Esophagus (tissue), 2 donors: ENCODE data around the gene DCXR. TPM values are rescaled to one million over a fixed set of nuclear protein-coding genes. Genes with fewer than 3 reads are reported as not detected.

Source experiments
- H3K27ac ChIP-seq, 2 donors: one replicate each; pipeline ENCODE4 v1.5.1; 2013; ENCODE audit warnings: low read depth in 2 of 2, mild to moderate bottlenecking in 2 of 2, inconsistent platforms in 1 of 2, low read length in 1 of 2, moderate library complexity in 1 of 2
- H3K27me3 ChIP-seq, 2 donors: one replicate each; pipeline ENCODE4 v1.6.1; 2013; ENCODE audit warnings: low read length in 2 of 2, control low read depth in 1 of 2, mild to moderate bottlenecking in 1 of 2; ENCODE audit not compliant: insufficient read depth in 2 of 2, control insufficient read depth in 1 of 2
- H3K36me3 ChIP-seq, 2 donors: one replicate each; pipeline ENCODE4 v1.6.1; 2013; ENCODE audit warnings: low read length in 1 of 2; ENCODE audit not compliant: control insufficient read depth in 2 of 2, insufficient read depth in 2 of 2
- H3K4me1 ChIP-seq, 2 donors: one replicate each; pipeline ENCODE4 v1.6.1; 2013; ENCODE audit warnings: low read length in 1 of 2; ENCODE audit not compliant: control insufficient read depth in 2 of 2, insufficient read depth in 2 of 2
- H3K4me3 ChIP-seq, 2 donors: one replicate each; pipeline ENCODE4 v1.5.1; 2013; ENCODE audit warnings: low read length in 2 of 2, mild to moderate bottlenecking in 2 of 2, low read depth in 1 of 2, moderate library complexity in 1 of 2
- H3K9me3 ChIP-seq, 2 donors: one replicate each; pipeline ENCODE4 v1.6.1; 2013; ENCODE audit warnings: mild to moderate bottlenecking in 2 of 2, low read depth in 1 of 2, low read length in 1 of 2, moderate library complexity in 1 of 2; ENCODE audit not compliant: control insufficient read depth in 2 of 2, insufficient read depth in 1 of 2
- WGBS, 2 donors: extraction: QIAGEN DNeasy Blood & Tissue Kit; methylation state at CpG; one replicate each; pipeline ENCODE4 v1.1.7; 2013; 5-methylcytosine and 5-hydroxymethylcytosine counted together
- polyA plus RNA-seq, 2 donors: library from polyadenylated mRNA; stranded (reverse); fragments of 200-250 nt; gene quantifications; one replicate each; pipeline ENCODE4 v1.2.3, GENCODE V29; 2013
- donor health status: healthy with polysubstance abuse.
- donor health status: Bipolar disorder and iron deficiency.

The DCXR gene
- 100 to 1,000 TPM; 136 to 145 TPM for polyA plus RNA-seq

- Histone ChIP-seq H3K27ac (peak within 1 kb of the TSS; percentile 91 to 93), H3K4me1 (peaks cover 10 to 13% of the 10 kb centered on the region in 2 donors), H3K36me3 (peaks cover 3% of the 10 kb centered on the region in 2 donors), H3K4me3 (peak within 1 kb of the TSS; percentile 48 to 61), H3K9me3 (no peaks in the 10 kb centered on the region), H3K27me3 (no peaks in the 10 kb centered on the region)
- WGBS, 2 donors: 0 to 1% methylated on average over 71 to 92 of the region's 92 CpGs
These were observed at the start of gene DCXR for GRCh38 chr17:82037092-82037888. TSS of gene DCXR (minus strand) at chr17:82037697. CDS start at chr17:82037682, 15 bp downstream.

- H3K4me3 ChIP-seq: no peak overlapping the region
- no peaks in the 10 kb centered on the region for H3K27me3 ChIP-seq
- 90 to 92% methylated on average over 25 of the region's 25 CpGs for WGBS, 2 donors
- H3K4me1 ChIP-seq: no peaks in the 10 kb centered on the region
- peaks cover 40 to 98% of the 10 kb centered on the region in 2 donors for H3K36me3 ChIP-seq
- H3K9me3 ChIP-seq: peaks cover 0 to 2% of the 10 kb centered on the region in 2 donors
- H3K27ac ChIP-seq: no peak overlapping the region
These were observed 48.7 kb upstream of the DCXR start for GRCh38 chr17:82085931-82086764.

- WGBS, 2 donors: 83 to 90% methylated on average over 39 to 49 of the region's 49 CpGs
- no peaks in the 10 kb centered on the region for H3K27me3 ChIP-seq
- peaks cover 45 to 99% of the 10 kb centered on the region in 2 donors for H3K36me3 ChIP-seq
- no peak overlapping the region for H3K27ac ChIP-seq
- H3K4me3 ChIP-seq: no peak overlapping the region
- H3K9me3 ChIP-seq: no peaks in the 10 kb centered on the region
- no peaks in the 10 kb centered on the region for H3K4me1 ChIP-seq
These were observed 47.7 kb upstream of the DCXR start for GRCh38 chr17:82085031-82085861.

GRCh38 chr17:82084373-82085030, 47.0 kb upstream of the DCXR start:
- WGBS, 2 donors: 91 to 93% methylated on average over 31 of the region's 31 CpGs
- Histone ChIP-seq H3K4me1 (no peaks in the 10 kb centered on the region), H3K27me3 (no peaks in the 10 kb centered on the region), H3K9me3 (no peaks in the 10 kb centered on the region), H3K36me3 (peaks cover 45 to 97% of the 10 kb centered on the region in 2 donors), H3K27ac (no peak overlapping the region), H3K4me3 (no peak overlapping the region)

GRCh38 chr17:82083533-82084359, 46.2 kb upstream of the DCXR start:
- Histone ChIP-seq H3K27ac (no peak overlapping the region), H3K4me1 (no peaks in the 10 kb centered on the region), H3K27me3 (no peaks in the 10 kb centered on the region), H3K9me3 (no peaks in the 10 kb centered on the region), H3K4me3 (no peak overlapping the region), H3K36me3 (peaks cover 42 to 96% of the 10 kb centered on the region in 2 donors)
- 90 to 91% methylated on average over 51 to 55 of the region's 55 CpGs for whole genome bisulfite sequencing, 2 donors

GRCh38 chr17:82083009-82083408, 45.5 kb upstream of the DCXR start:
- no peak overlapping the region for H3K27ac ChIP-seq
- H3K27me3 ChIP-seq: no peaks in the 10 kb centered on the region
- H3K4me1 ChIP-seq: no peaks in the 10 kb centered on the region
- no peaks in the 10 kb centered on the region for H3K9me3 ChIP-seq
- 91 to 96% methylated on average over 24 of the region's 24 CpGs for WGBS, 2 donors
- peaks cover 38 to 91% of the 10 kb centered on the region in 2 donors for H3K36me3 ChIP-seq
- no peak overlapping the region for H3K4me3 ChIP-seq

GRCh38 chr17:82082456-82082855, 45.0 kb upstream of the DCXR start:
- H3K27me3 ChIP-seq: no peaks in the 10 kb centered on the region
- H3K4me3 ChIP-seq: no peak overlapping the region
- no peaks in the 10 kb centered on the region for H3K4me1 ChIP-seq
- WGBS, 2 donors: 91 to 92% methylated on average over 19 of the region's 19 CpGs
- peaks cover 36 to 86% of the 10 kb centered on the region in 2 donors for H3K36me3 ChIP-seq
- no peaks in the 10 kb centered on the region for H3K9me3 ChIP-seq
- H3K27ac ChIP-seq: no peak overlapping the region

GRCh38 chr17:82081966-82082365, 44.5 kb upstream of the DCXR start:
- Histone ChIP-seq H3K4me1 (no peaks in the 10 kb centered on the region), H3K27ac (no peak overlapping the region), H3K27me3 (no peaks in the 10 kb centered on the region), H3K36me3 (peaks cover 31 to 81% of the 10 kb centered on the region in 2 donors), H3K4me3 (no peak overlapping the region), H3K9me3 (no peaks in the 10 kb centered on the region)
- 88 to 94% methylated on average over 20 to 22 of the region's 22 CpGs for WGBS, 2 donors
